GM19238 (cell line): ENCODE results near the gene KRT6B.

Experiments used
- DNase-seq: peaks from one replicate; pipeline ENCODE4 v3.0.0; 2011; ENCODE audit warnings: low spot score; ENCODE audit not compliant: insufficient read length

KRT6B gene

DNA sequence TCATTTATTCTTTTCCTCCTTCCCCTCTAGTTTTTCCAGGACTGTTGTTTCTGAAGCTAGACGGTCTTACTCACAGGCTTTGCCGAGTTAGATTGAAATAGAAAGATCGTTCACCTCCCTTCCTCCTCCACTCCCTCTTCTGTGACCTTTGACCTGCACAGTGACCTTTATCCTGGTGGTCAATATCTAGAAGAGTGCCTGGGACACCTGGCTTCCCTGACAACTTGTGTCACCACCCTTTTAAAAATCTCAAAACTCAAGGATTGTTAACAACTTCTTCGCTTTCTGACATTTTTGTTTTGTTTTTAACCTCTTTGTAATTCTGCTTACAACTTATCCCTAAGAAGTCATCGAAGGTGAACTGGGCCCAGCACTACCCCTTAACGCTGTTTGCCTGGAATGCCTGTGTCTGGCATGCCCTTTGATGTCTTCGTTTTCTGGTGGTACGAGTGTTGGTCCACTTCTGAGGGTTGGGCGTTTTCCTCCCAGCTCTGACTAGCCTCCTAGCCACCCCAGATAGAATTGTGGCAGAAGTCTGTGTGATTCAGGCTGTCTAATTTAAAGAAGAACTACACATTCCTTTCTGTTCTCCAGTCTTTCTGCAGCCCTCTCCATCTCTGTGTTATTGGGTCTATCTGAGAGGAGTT, 15.0 kb downstream of the KRT6B start:
- DNase-seq: no peak

- no peak for DNase-seq
Observed at GRCh38 chr12:52436000-52436827, 15.7 kb downstream of the KRT6B start.

GRCh38 chr12:52435659-52435999, 16.3 kb downstream of the KRT6B start:
- DNase-seq: no peak

- no peak for DNase-seq
Observed at GRCh38 chr12:52434760-52435530, 17.0 kb downstream of the KRT6B start.

- no peak for DNase-seq
Observed at GRCh38 chr12:52434081-52434733, 17.7 kb downstream of the KRT6B start, which contains the start of gene KRT75. KRT75 (minus strand) TSS chr12:52434371; CDS start chr12:52434304, 67 bp downstream.

DNA sequence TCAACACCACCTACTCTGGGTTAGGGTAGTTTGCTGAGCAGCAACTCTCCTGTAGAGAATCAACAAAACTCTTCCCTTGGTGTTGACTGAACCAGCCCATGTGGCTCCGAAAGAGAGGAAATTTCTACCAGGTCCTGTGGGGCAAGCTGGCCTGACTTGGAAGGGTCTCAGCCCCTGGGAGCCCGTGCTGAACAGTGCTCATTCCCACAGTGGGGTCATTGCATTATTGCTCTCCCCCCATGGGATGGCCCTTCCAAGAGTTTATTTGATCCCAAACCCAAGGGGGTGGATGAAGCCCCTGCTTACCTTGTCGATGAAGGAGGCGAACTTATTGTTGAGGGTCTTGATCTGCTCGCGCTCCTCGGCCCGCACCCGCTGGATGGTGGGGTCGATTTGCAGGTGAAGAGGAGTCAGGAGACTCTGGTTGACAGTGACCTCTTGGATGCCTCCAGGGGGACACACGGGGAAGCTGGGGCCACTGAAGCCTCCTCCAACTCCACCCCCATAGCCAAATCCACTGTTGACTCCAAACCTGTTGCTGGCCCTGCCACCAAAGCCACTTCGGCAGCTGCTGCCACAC, 18.4 kb downstream of the KRT6B start:
- DNase-seq: no peak

GRCh38 chr12:52432559-52433207, 19.3 kb downstream of the KRT6B start:
- no peak for DNase-seq

DNA sequence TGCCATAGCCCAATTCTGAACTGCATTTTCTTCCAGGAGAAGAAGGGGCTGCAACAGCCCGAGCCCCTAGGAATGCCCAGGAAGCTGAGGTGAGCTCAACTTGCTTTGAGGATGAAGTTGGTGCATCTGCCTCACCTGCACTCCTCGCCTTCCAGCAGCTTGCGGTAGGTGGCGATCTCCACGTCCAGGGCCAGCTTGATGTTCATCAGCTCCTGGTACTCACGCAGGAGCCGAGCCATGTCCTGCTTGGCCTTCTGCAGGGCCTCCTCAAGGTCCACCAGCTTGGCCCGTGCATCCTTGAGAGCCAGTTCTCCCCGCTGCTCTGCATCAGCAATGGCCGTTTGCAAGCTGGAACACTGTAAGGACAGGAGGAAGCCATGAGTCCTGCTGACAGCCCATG, 23.8 kb downstream of the KRT6B start:
- DNase-seq: no peak

DNA sequence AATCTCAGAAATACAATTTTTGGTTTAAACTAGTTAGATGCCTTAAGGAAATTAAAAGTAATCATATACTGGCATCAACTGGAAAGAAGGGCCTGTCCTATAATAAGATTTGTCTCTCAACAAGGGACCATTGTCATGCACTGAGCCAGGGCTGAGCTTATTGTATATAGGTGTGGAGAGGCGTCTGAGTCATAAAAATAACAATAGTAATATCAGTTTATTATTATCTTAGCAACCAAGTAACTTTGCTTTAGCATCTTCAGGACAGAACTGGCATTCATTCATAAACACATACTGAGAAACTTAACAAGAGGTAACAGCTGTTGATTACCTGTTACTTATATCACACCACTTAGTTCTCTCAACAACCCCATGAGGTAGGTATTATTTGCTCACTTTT, 24.9 kb downstream of the KRT6B start:
- no peak for DNase-seq

- DNase-seq: no peak
Observed at GRCh38 chr12:52426034-52426433, 25.9 kb downstream of the KRT6B start.

GRCh38 chr12:52425466-52425865, 26.5 kb downstream of the KRT6B start:
- DNase-seq: no peak

GRCh38 chr12:52423661-52424500, 28.1 kb downstream of the KRT6B start:
- DNase-seq: no peak

GRCh38 chr12:52423035-52423434, 28.9 kb downstream of the KRT6B start:
- no peak for DNase-seq

DNA sequence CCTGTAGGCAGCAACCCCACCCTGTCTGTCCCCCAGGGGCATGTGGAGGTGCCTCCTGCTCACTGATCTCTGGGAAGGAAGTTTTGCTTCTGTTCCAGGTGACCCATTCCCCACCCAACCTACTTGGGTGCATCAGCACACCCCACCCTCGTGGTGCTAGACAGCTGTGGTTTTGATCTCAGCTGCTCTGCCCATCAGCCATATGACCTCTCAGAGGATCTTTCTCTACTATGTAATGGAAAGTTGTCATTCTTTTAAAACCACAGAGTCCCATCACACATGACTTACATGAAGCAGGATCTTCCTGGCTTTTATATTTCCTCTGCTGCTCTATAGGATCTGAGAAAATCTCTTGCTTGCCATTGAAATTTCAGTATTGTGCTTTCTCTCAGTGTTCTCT, 32.3 kb downstream of the KRT6B start:
- DNase-seq: no peak

DNA sequence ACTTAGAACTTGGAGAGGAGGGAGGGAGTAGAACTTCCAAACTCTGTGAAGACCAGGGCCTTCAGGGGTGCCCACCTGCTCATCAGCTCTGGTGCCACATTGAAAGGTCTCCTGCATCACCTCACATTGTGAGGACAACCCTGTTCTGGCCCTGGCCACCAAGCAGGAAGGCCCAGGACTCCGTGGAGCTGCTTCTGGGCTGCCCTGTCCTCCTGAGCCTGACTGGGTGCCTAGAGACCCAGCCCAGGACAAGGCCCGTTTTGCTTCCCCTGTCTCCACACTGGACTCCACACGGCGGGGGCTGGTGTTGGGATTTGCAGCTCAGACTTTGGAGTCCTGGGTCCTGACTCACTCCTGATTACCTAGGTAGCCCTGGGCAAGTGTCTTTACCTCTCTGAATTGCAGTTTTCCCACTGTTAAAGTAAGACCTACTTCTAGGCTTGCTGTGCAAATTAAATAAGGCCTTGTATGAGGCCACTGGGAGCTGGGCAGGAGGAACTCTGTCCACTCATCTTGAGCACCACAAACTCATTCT, 33.3 kb downstream of the KRT6B start:
- DNase-seq: no peak

- no peak for DNase-seq
Observed at GRCh38 chr12:52417740-52418139, 34.2 kb downstream of the KRT6B start.

- no peak for DNase-seq
Observed at GRCh38 chr12:52416795-52417194, 35.2 kb downstream of the KRT6B start.

DNA sequence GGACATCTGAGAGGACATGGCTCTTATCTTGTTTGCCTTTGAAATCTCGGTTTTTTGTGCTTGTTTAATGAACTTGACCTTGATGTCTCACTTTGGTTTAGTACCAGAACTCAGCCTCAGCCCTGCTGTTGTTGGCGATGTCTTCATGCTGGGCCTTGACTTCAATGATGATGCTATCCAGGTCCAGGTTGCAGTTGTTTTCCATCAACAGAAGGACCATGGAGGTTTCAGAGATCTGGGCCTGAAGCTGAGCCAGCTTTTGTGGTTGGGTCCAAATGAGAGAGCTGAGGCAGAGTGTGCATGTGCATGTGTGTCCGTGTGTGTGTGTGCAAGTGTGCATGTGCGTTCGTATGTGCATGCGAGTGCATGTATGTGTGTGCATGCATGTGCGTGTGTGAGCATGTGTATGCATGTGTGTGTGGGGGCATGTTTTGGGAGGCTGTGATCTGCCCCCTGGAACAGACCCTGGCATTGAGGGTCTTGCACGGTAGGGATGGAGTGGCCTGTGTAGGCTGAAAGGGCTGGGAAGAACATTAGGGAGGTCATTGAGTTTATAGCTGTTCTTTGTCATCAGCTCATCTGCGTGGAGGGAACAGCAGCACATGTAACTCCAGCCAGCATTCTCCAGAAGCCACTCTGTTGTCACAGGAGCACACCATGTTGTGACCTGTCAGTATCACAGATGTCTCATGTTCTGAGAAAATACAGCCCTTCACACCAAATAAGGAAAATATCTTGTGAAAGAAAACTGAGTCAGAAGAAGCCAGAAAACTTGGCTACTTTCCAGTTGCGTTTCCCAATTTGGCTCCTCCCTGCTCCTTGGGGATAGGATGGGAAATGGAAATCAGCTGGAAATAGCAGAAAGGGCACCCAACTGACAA, 35.8 kb downstream of the KRT6B start:
- no peak for DNase-seq

GRCh38 chr12:52414936-52415335, 37.0 kb downstream of the KRT6B start:
- no peak for DNase-seq
